Neural cell (in vitro differentiated cells): ENCODE measurements around the gene NRG3. TPM values are rescaled to one million over a fixed set of nuclear protein-coding genes. Genes with fewer than 3 reads are reported as not detected.

Experiments
- H2AFZ ChIP-seq: fragments of 200-600, 300-800 bp; sonication (generic), shearing (Covaris generic); 2 replicates; pipeline ENCODE4 v1.6.0; 2014; ENCODE audit warnings: low read depth, mild to moderate bottlenecking, antibody characterized with exemption, low read length, moderate library complexity
- H3F3A ChIP-seq: fragments of 200-600 bp; shearing (Covaris generic); 2 replicates; pipeline ENCODE4 v1.6.1; 2016; ENCODE audit warnings: mild to moderate bottlenecking, moderate library complexity, mixed read lengths, antibody characterized with exemption, low read length; ENCODE audit not compliant: insufficient read depth, poor library complexity, severe bottlenecking
- H3K27ac ChIP-seq: fragments of 200-600, 300-800 bp; sonication (generic), shearing (Covaris generic); 2 replicates; pipeline ENCODE4 v1.5.1; 2014; ENCODE audit warnings: mild to moderate bottlenecking, low read length, moderate library complexity
- H3K27me3 ChIP-seq: fragments of 300-800, 200-600 bp; sonication (generic), shearing (Covaris generic); 2 replicates; pipeline ENCODE4 v1.6.0; 2014; ENCODE audit warnings: mild to moderate bottlenecking, low read depth, low read length, moderate library complexity; ENCODE audit not compliant: insufficient read depth
- H3K36me3 ChIP-seq: fragments of 300-800, 200-600 bp; sonication (generic), shearing (Covaris generic); 2 replicates; pipeline ENCODE4 v1.5.1; 2014; ENCODE audit warnings: mild to moderate bottlenecking, antibody characterized with exemption, low read length, moderate library complexity; ENCODE audit not compliant: insufficient read depth
- H3K4me2 ChIP-seq: fragments of 300-800, 200-600 bp; sonication (generic), shearing (Covaris generic); 2 replicates; pipeline ENCODE4 v1.6.0; 2014; ENCODE audit warnings: mild to moderate bottlenecking, low read length
- H3K4me3 ChIP-seq: fragments of 300-800, 200-600 bp; sonication (generic), shearing (Covaris generic); 2 replicates; pipeline ENCODE4 v1.5.1; 2014; ENCODE audit warnings: mild to moderate bottlenecking, low read length, moderate library complexity
- H3K79me2 ChIP-seq: fragments of 200-600 bp; shearing (Covaris generic); replicated peaks from 2 replicates; pipeline ENCODE4 v1.6.0; 2014; ENCODE audit warnings: mild to moderate bottlenecking, low read length, moderate library complexity; ENCODE audit not compliant: insufficient read depth
- H3K9ac ChIP-seq: fragments of 300-800, 200-600 bp; sonication (generic), shearing (Covaris generic); 2 replicates; pipeline ENCODE4 v1.6.1; 2016; ENCODE audit warnings: mild to moderate bottlenecking, low read length, mixed read lengths
- H3K9me2 ChIP-seq: fragments of 200-600 bp; shearing (Covaris generic); 2 replicates; pipeline ENCODE4 v1.6.1; 2016; ENCODE audit warnings: mild to moderate bottlenecking, low read length, mixed read lengths; ENCODE audit not compliant: insufficient read depth
- H3K9me3 ChIP-seq: fragments of 200-600, 300-800 bp; sonication (generic), shearing (Covaris generic); 2 replicates; pipeline ENCODE4 v1.6.1; 2016; ENCODE audit warnings: mild to moderate bottlenecking, mixed run types, low read length, moderate library complexity, mixed read lengths
- H4K20me1 ChIP-seq: fragments of 200-600 bp; shearing (Covaris generic); 2 replicates; pipeline ENCODE4 v1.6.1; 2016; ENCODE audit warnings: mild to moderate bottlenecking, mixed run types; ENCODE audit not compliant: insufficient read depth
- EP300 ChIP-seq: fragments of 450-650 bp; conservative IDR thresholded peaks from 2 replicates; pipeline ENCODE4 v1.6.1; 2014; ENCODE audit warnings: antibody characterized with exemption, mild to moderate bottlenecking, moderate library complexity; ENCODE audit not compliant: poor library complexity, severe bottlenecking
- EZH2 ChIP-seq: fragments of 200-600, 300-800 bp; shearing (Covaris generic), sonication (generic); IDR thresholded peaks from 2 replicates; pipeline ENCODE4 v1.6.1; 2014; ENCODE audit warnings: antibody characterized with exemption, low read length, borderline replicate concordance, mild to moderate bottlenecking; ENCODE audit not compliant: insufficient read depth, poor library complexity, severe bottlenecking
- MXI1 ChIP-seq: fragments of 450-650 bp; conservative IDR thresholded peaks from 2 replicates; pipeline ENCODE4 v1.6.1; 2014; ENCODE audit warnings: antibody characterized with exemption, mild to moderate bottlenecking; ENCODE audit not compliant: poor library complexity, severe bottlenecking
- POLR2AphosphoS5 ChIP-seq: IDR thresholded peaks from 2 replicates; pipeline ENCODE4 v1.6.1; 2012
- RAD21 ChIP-seq: fragments of 450-650 bp; conservative IDR thresholded peaks from 2 replicates; pipeline ENCODE4 v1.6.1; 2014; ENCODE audit warnings: antibody characterized with exemption, mild to moderate bottlenecking, moderate library complexity
- SMC3 ChIP-seq: fragments of 450-650 bp; conservative IDR thresholded peaks from 2 replicates; pipeline ENCODE4 v1.6.1; 2014; ENCODE audit warnings: antibody characterized with exemption, mild to moderate bottlenecking, moderate library complexity; ENCODE audit not compliant: poor library complexity
- TAF1 ChIP-seq: IDR thresholded peaks from 2 replicates; pipeline ENCODE4 v1.6.1; 2012; ENCODE audit warnings: low read depth
- polyA plus RNA-seq: library from polyadenylated mRNA; depleted of rRNA; stranded (reverse); fragments of >200 nt; gene quantifications from 2 replicates; pipeline ENCODE4 v1.2.3, GENCODE V29; 2014
- TF ChIP-seq, protein P1 (sequence below): IDR thresholded peaks from 2 replicates; pipeline ENCODE4 v1.6.1; 2012; ENCODE audit warnings: borderline replicate concordance
- TF ChIP-seq, protein P2 (sequence below): fragments of 450-650 bp; IDR thresholded peaks from 2 replicates; pipeline ENCODE4 v1.5.1; 2014; ENCODE audit warnings: antibody characterized with exemption, mild to moderate bottlenecking, moderate library complexity; ENCODE audit not compliant: poor library complexity, severe bottlenecking

Gene NRG3
- polyA plus RNA-seq, 1 donor from 2014 or later = 14.0 TPM

DNA sequence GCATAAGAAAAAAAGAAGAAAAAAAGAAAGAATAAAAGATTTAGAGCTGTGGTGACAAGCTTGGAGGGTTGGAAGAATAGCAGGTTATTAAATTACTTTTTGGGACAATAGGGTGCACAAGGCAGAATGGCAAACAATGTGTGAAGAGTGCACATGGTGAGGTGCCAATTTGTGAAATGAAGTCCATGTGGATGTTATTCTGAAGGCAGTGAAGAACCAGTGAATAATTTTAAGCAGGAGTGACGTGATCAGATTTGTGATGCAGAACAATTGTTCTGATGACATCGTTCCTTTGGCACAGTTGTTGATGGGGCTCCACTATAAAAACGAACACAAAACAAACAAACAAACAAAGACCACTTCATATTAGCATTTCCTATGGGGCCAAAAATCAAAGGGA lies 700.3 kb downstream of the NRG3 start:
- H3K27me3 ChIP-seq = no peaks in the 10 kb centered on the region
- no peaks in the 10 kb centered on the region for H3K9me3 ChIP-seq
- H3F3A ChIP-seq = peaks cover 6% of the 10 kb centered on the region
- TF ChIP-seq, protein P1, sequence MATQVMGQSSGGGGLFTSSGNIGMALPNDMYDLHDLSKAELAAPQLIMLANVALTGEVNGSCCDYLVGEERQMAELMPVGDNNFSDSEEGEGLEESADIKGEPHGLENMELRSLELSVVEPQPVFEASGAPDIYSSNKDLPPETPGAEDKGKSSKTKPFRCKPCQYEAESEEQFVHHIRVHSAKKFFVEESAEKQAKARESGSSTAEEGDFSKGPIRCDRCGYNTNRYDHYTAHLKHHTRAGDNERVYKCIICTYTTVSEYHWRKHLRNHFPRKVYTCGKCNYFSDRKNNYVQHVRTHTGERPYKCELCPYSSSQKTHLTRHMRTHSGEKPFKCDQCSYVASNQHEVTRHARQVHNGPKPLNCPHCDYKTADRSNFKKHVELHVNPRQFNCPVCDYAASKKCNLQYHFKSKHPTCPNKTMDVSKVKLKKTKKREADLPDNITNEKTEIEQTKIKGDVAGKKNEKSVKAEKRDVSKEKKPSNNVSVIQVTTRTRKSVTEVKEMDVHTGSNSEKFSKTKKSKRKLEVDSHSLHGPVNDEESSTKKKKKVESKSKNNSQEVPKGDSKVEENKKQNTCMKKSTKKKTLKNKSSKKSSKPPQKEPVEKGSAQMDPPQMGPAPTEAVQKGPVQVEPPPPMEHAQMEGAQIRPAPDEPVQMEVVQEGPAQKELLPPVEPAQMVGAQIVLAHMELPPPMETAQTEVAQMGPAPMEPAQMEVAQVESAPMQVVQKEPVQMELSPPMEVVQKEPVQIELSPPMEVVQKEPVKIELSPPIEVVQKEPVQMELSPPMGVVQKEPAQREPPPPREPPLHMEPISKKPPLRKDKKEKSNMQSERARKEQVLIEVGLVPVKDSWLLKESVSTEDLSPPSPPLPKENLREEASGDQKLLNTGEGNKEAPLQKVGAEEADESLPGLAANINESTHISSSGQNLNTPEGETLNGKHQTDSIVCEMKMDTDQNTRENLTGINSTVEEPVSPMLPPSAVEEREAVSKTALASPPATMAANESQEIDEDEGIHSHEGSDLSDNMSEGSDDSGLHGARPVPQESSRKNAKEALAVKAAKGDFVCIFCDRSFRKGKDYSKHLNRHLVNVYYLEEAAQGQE = no peak
- TF ChIP-seq TAF1 (no peak), MXI1 (no peak), RAD21 (no peak), EZH2 (no peak), SMC3 (no peak), EP300 (no peak), POLR2AphosphoS5 (no peak)
- TF ChIP-seq, protein P2, sequence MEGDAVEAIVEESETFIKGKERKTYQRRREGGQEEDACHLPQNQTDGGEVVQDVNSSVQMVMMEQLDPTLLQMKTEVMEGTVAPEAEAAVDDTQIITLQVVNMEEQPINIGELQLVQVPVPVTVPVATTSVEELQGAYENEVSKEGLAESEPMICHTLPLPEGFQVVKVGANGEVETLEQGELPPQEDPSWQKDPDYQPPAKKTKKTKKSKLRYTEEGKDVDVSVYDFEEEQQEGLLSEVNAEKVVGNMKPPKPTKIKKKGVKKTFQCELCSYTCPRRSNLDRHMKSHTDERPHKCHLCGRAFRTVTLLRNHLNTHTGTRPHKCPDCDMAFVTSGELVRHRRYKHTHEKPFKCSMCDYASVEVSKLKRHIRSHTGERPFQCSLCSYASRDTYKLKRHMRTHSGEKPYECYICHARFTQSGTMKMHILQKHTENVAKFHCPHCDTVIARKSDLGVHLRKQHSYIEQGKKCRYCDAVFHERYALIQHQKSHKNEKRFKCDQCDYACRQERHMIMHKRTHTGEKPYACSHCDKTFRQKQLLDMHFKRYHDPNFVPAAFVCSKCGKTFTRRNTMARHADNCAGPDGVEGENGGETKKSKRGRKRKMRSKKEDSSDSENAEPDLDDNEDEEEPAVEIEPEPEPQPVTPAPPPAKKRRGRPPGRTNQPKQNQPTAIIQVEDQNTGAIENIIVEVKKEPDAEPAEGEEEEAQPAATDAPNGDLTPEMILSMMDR = no peak
- H3K4me2 ChIP-seq = no peak overlapping the region
- H2AFZ ChIP-seq = no peak overlapping the region
- no peak overlapping the region for H3K27ac ChIP-seq
- no peaks in the 10 kb centered on the region for H3K79me2 ChIP-seq
- H3K9me2 ChIP-seq = no peaks in the 10 kb centered on the region
- H4K20me1 ChIP-seq = no peaks in the 10 kb centered on the region
- H3K9ac ChIP-seq = no peak overlapping the region
- no peaks in the 10 kb centered on the region for H3K36me3 ChIP-seq
- H3K4me3 ChIP-seq = no peak overlapping the region

DNA sequence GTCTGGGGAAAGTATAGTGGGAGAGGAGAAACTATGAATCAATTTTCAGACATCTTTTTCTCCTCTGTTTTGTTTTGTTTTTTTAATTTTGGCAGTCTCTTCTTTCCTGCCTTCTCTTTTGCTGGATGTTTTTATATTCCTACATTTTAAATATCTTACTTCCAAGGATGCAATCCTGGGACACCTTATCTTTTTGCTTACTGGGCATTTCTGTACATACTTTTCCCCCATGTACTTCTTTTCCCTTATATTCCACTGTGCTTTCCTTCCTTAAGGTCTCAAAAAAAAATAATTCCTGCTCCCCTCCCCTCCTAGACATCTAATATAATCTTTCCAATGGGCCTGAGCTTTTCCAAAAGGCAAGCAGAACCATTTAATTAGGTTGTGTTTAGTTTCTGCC lies 701.1 kb downstream of the NRG3 start:
- no peak for TF ChIP-seq SMC3
- TF ChIP-seq, protein P2 = no peak
- no peak for TF ChIP-seq POLR2AphosphoS5
- no peak for TF ChIP-seq EZH2
- TF ChIP-seq EP300 = no peak
- TF ChIP-seq RAD21 = no peak
- TF ChIP-seq TAF1 = no peak

More for the DNA sequence above, 701.1 kb downstream of the NRG3 start:
- no peaks in the 10 kb centered on the region for H4K20me1 ChIP-seq
- peaks cover 6% of the 10 kb centered on the region for H3F3A ChIP-seq
- H3K27ac ChIP-seq = no peak overlapping the region
- no peaks in the 10 kb centered on the region for H3K9me2 ChIP-seq
- H3K27me3 ChIP-seq = no peaks in the 10 kb centered on the region
- H3K4me3 ChIP-seq = no peak overlapping the region
- H3K79me2 ChIP-seq = no peaks in the 10 kb centered on the region
- no peaks in the 10 kb centered on the region for H3K9me3 ChIP-seq
- no peak overlapping the region for H2AFZ ChIP-seq
- no peak overlapping the region for H3K4me2 ChIP-seq
- H3K36me3 ChIP-seq = no peaks in the 10 kb centered on the region
- no peak overlapping the region for H3K9ac ChIP-seq
